Neural cell (in vitro differentiated cells): ENCODE results near the gene IL17RD. TPM values are rescaled to one million over a fixed set of nuclear protein-coding genes. Genes with fewer than 3 reads are reported as not detected.

Experiments
- H2AFZ ChIP-seq: fragments of 200-600, 300-800 bp; sonication (generic), shearing (Covaris generic); 2 replicates; pipeline ENCODE4 v1.6.0; 2014; ENCODE audit warnings: low read depth, mild to moderate bottlenecking, antibody characterized with exemption, low read length, moderate library complexity
- H3F3A ChIP-seq: fragments of 200-600 bp; shearing (Covaris generic); 2 replicates; pipeline ENCODE4 v1.6.1; 2016; ENCODE audit warnings: mild to moderate bottlenecking, moderate library complexity, mixed read lengths, antibody characterized with exemption, low read length; ENCODE audit not compliant: insufficient read depth, poor library complexity, severe bottlenecking
- H3K27ac ChIP-seq: fragments of 200-600, 300-800 bp; sonication (generic), shearing (Covaris generic); 2 replicates; pipeline ENCODE4 v1.5.1; 2014; ENCODE audit warnings: mild to moderate bottlenecking, low read length, moderate library complexity
- H3K27me3 ChIP-seq: fragments of 300-800, 200-600 bp; sonication (generic), shearing (Covaris generic); 2 replicates; pipeline ENCODE4 v1.6.0; 2014; ENCODE audit warnings: mild to moderate bottlenecking, low read depth, low read length, moderate library complexity; ENCODE audit not compliant: insufficient read depth
- H3K36me3 ChIP-seq: fragments of 300-800, 200-600 bp; sonication (generic), shearing (Covaris generic); 2 replicates; pipeline ENCODE4 v1.5.1; 2014; ENCODE audit warnings: mild to moderate bottlenecking, antibody characterized with exemption, low read length, moderate library complexity; ENCODE audit not compliant: insufficient read depth
- H3K4me2 ChIP-seq: fragments of 300-800, 200-600 bp; sonication (generic), shearing (Covaris generic); 2 replicates; pipeline ENCODE4 v1.6.0; 2014; ENCODE audit warnings: mild to moderate bottlenecking, low read length
- H3K4me3 ChIP-seq: fragments of 300-800, 200-600 bp; sonication (generic), shearing (Covaris generic); 2 replicates; pipeline ENCODE4 v1.5.1; 2014; ENCODE audit warnings: mild to moderate bottlenecking, low read length, moderate library complexity
- H3K79me2 ChIP-seq: fragments of 200-600 bp; shearing (Covaris generic); replicated peaks from 2 replicates; pipeline ENCODE4 v1.6.0; 2014; ENCODE audit warnings: mild to moderate bottlenecking, low read length, moderate library complexity; ENCODE audit not compliant: insufficient read depth
- H3K9ac ChIP-seq: fragments of 300-800, 200-600 bp; sonication (generic), shearing (Covaris generic); 2 replicates; pipeline ENCODE4 v1.6.1; 2016; ENCODE audit warnings: mild to moderate bottlenecking, low read length, mixed read lengths
- H3K9me2 ChIP-seq: fragments of 200-600 bp; shearing (Covaris generic); 2 replicates; pipeline ENCODE4 v1.6.1; 2016; ENCODE audit warnings: mild to moderate bottlenecking, low read length, mixed read lengths; ENCODE audit not compliant: insufficient read depth
- H3K9me3 ChIP-seq: fragments of 200-600, 300-800 bp; sonication (generic), shearing (Covaris generic); 2 replicates; pipeline ENCODE4 v1.6.1; 2016; ENCODE audit warnings: mild to moderate bottlenecking, mixed run types, low read length, moderate library complexity, mixed read lengths
- H4K20me1 ChIP-seq: fragments of 200-600 bp; shearing (Covaris generic); 2 replicates; pipeline ENCODE4 v1.6.1; 2016; ENCODE audit warnings: mild to moderate bottlenecking, mixed run types; ENCODE audit not compliant: insufficient read depth
- EP300 ChIP-seq: fragments of 450-650 bp; conservative IDR thresholded peaks from 2 replicates; pipeline ENCODE4 v1.6.1; 2014; ENCODE audit warnings: antibody characterized with exemption, mild to moderate bottlenecking, moderate library complexity; ENCODE audit not compliant: poor library complexity, severe bottlenecking
- EZH2 ChIP-seq: fragments of 200-600, 300-800 bp; shearing (Covaris generic), sonication (generic); IDR thresholded peaks from 2 replicates; pipeline ENCODE4 v1.6.1; 2014; ENCODE audit warnings: antibody characterized with exemption, low read length, borderline replicate concordance, mild to moderate bottlenecking; ENCODE audit not compliant: insufficient read depth, poor library complexity, severe bottlenecking
- MXI1 ChIP-seq: fragments of 450-650 bp; conservative IDR thresholded peaks from 2 replicates; pipeline ENCODE4 v1.6.1; 2014; ENCODE audit warnings: antibody characterized with exemption, mild to moderate bottlenecking; ENCODE audit not compliant: poor library complexity, severe bottlenecking
- POLR2AphosphoS5 ChIP-seq: IDR thresholded peaks from 2 replicates; pipeline ENCODE4 v1.6.1; 2012
- RAD21 ChIP-seq: fragments of 450-650 bp; conservative IDR thresholded peaks from 2 replicates; pipeline ENCODE4 v1.6.1; 2014; ENCODE audit warnings: antibody characterized with exemption, mild to moderate bottlenecking, moderate library complexity
- REST ChIP-seq: IDR thresholded peaks from 2 replicates; pipeline ENCODE4 v1.6.1; 2012; ENCODE audit warnings: borderline replicate concordance
- SMC3 ChIP-seq: fragments of 450-650 bp; conservative IDR thresholded peaks from 2 replicates; pipeline ENCODE4 v1.6.1; 2014; ENCODE audit warnings: antibody characterized with exemption, mild to moderate bottlenecking, moderate library complexity; ENCODE audit not compliant: poor library complexity
- TAF1 ChIP-seq: IDR thresholded peaks from 2 replicates; pipeline ENCODE4 v1.6.1; 2012; ENCODE audit warnings: low read depth
- polyA plus RNA-seq: library from polyadenylated mRNA; depleted of rRNA; stranded (reverse); fragments of >200 nt; gene quantifications from 2 replicates; pipeline ENCODE4 v1.2.3, GENCODE V29; 2014
- TF ChIP-seq, protein P1 (sequence below): fragments of 450-650 bp; IDR thresholded peaks from 2 replicates; pipeline ENCODE4 v1.5.1; 2014; ENCODE audit warnings: antibody characterized with exemption, mild to moderate bottlenecking, moderate library complexity; ENCODE audit not compliant: poor library complexity, severe bottlenecking

IL17RD gene
- polyA plus RNA-seq, 1 donor from 2014 or later: 14.8 TPM

DNA sequence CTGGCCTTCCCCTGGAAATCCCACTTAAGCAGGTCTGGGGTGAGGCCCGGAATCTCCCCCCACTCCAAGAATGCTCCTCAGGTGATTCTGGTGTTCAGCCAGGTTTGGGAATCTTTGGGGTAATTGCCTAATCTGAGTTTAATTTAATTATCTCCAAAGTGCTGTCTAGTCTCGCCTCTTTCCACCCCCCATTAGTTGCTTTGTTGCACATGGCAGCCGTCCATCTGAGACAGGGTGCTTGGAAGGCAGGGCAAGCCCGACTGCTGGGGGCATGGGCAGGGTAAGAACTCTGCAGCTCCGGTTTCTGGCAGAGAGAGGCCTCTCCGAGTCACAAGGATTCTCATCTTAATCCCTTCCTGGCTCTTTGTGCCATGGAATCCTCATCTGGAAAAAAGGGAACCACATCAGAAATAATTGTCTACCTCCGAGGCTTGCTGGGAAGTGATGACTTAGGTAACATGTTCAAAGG is 15.0 kb downstream of the IL17RD start:
- no peaks in the 10 kb centered on the region for H3K27me3 ChIP-seq
- H3F3A ChIP-seq: no peaks in the 10 kb centered on the region
- TF ChIP-seq EZH2 (no peak), SMC3 (no peak), REST (no peak), MXI1 (no peak), POLR2AphosphoS5 (no peak), RAD21 (no peak)
- peaks cover 51% of the 10 kb centered on the region for H3K79me2 ChIP-seq
- H3K9me2 ChIP-seq: no peaks in the 10 kb centered on the region
- H3K4me3 ChIP-seq: no peak overlapping the region
- H3K36me3 ChIP-seq: no peaks in the 10 kb centered on the region
- H3K9me3 ChIP-seq: no peaks in the 10 kb centered on the region
- no peak overlapping the region for H2AFZ ChIP-seq
- no peaks in the 10 kb centered on the region for H4K20me1 ChIP-seq
- no peak overlapping the region for H3K27ac ChIP-seq
- no peak overlapping the region for H3K9ac ChIP-seq
- no peak overlapping the region for H3K4me2 ChIP-seq

DNA sequence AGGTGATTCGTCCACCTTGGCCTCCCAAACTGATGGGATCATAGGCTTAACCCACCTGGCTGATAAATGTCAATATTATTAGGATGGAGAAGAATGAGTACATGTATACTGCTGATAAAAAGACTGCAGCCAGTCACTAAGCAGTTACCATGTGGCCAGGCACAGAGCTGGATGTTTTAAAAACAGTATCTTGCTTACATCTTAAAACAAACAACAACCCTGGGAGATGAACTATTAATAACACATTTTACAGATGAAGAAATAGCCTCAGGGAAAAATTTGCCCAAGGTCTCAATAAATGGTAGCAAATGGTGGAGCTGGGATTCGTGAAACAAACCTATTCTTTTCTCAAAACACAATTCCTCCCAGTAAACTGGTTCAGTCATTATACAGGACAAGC is 18.1 kb downstream of the IL17RD start:
- H3K27me3 ChIP-seq: no peaks in the 10 kb centered on the region

More for the DNA sequence above, 18.1 kb downstream of the IL17RD start:
- H3K4me3 ChIP-seq: no peak overlapping the region
- no peak overlapping the region for H3K4me2 ChIP-seq
- no peak overlapping the region for H3K9ac ChIP-seq
- no peaks in the 10 kb centered on the region for H3K9me3 ChIP-seq
- no peaks in the 10 kb centered on the region for H3F3A ChIP-seq
- no peaks in the 10 kb centered on the region for H4K20me1 ChIP-seq
- peaks cover 45% of the 10 kb centered on the region for H3K79me2 ChIP-seq
- no peak overlapping the region for H2AFZ ChIP-seq
- no peaks in the 10 kb centered on the region for H3K9me2 ChIP-seq
- no peak overlapping the region for H3K27ac ChIP-seq
- no peaks in the 10 kb centered on the region for H3K36me3 ChIP-seq
- TF ChIP-seq EP300: no peak
- TF ChIP-seq EZH2: no peak
- no peak for TF ChIP-seq SMC3
- TF ChIP-seq POLR2AphosphoS5: no peak
- TF ChIP-seq RAD21: no peak
- no peak for TF ChIP-seq TAF1
- TF ChIP-seq REST: no peak
- no peak for TF ChIP-seq MXI1
- TF ChIP-seq, protein P1, sequence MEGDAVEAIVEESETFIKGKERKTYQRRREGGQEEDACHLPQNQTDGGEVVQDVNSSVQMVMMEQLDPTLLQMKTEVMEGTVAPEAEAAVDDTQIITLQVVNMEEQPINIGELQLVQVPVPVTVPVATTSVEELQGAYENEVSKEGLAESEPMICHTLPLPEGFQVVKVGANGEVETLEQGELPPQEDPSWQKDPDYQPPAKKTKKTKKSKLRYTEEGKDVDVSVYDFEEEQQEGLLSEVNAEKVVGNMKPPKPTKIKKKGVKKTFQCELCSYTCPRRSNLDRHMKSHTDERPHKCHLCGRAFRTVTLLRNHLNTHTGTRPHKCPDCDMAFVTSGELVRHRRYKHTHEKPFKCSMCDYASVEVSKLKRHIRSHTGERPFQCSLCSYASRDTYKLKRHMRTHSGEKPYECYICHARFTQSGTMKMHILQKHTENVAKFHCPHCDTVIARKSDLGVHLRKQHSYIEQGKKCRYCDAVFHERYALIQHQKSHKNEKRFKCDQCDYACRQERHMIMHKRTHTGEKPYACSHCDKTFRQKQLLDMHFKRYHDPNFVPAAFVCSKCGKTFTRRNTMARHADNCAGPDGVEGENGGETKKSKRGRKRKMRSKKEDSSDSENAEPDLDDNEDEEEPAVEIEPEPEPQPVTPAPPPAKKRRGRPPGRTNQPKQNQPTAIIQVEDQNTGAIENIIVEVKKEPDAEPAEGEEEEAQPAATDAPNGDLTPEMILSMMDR: no peak
